Brain pericyte (primary cell): ENCODE measurements around the gene OR2H2.

ENCODE experiments used
- DNase-seq: peaks from one replicate; pipeline ENCODE4 v3.0.0-alpha.2; 2012; ENCODE audit warnings: low read depth, low spot score

OR2H2 gene

GRCh38 chr6:29591677-29592076, 6.8 kb downstream of the OR2H2 start:
- DNase-seq: no peak

- DNase-seq: no peak
These were observed 8.4 kb downstream of the OR2H2 start for GRCh38 chr6:29593199-29593855.

- DNase-seq: no peak
These were observed 11.5 kb downstream of the OR2H2 start for GRCh38 chr6:29596381-29596900.

GRCh38 chr6:29597184-29597583, 12.3 kb downstream of the OR2H2 start:
- no peak for DNase-seq

- DNase-seq: no peak
These were observed 13.3 kb downstream of the OR2H2 start for GRCh38 chr6:29598172-29598747.

GRCh38 chr6:29602564-29603361, 17.8 kb downstream of the OR2H2 start:
- DNase-seq: no peak

GRCh38 chr6:29603456-29603855, 18.5 kb downstream of the OR2H2 start:
- DNase-seq: no peak

GRCh38 chr6:29603930-29604329, 19.0 kb downstream of the OR2H2 start:
- DNase-seq: no peak

GRCh38 chr6:29608131-29608530, 23.2 kb downstream of the OR2H2 start:
- DNase-seq: no peak

- no peak for DNase-seq
These were observed 25.6 kb downstream of the OR2H2 start for GRCh38 chr6:29610540-29610939.

- no peak for DNase-seq
These were observed 26.5 kb downstream of the OR2H2 start for GRCh38 chr6:29611426-29611825.

GRCh38 chr6:29617782-29618554, 33.0 kb downstream of the OR2H2 start:
- no peak for DNase-seq

GRCh38 chr6:29619578-29620160, 34.7 kb downstream of the OR2H2 start:
- no peak for DNase-seq

- DNase-seq: no peak
These were observed 35.7 kb downstream of the OR2H2 start for GRCh38 chr6:29620630-29621029.

GRCh38 chr6:29624520-29624961, 39.6 kb downstream of the OR2H2 start:
- DNase-seq: no peak

- no peak for DNase-seq
These were observed 40.5 kb downstream of the OR2H2 start for GRCh38 chr6:29625337-29625930.

- no peak for DNase-seq
These were observed 42.2 kb downstream of the OR2H2 start for GRCh38 chr6:29626948-29627754.

- DNase-seq: peak; percentile 39
These were observed 43.0 kb downstream of the OR2H2 start for GRCh38 chr6:29627755-29628418.

GRCh38 chr6:29628419-29629281, 43.7 kb downstream of the OR2H2 start:
- DNase-seq: peak; percentile 29
